Measurements from ENCODE around the gene TADA1. TPM values are rescaled to one million over a fixed set of nuclear protein-coding genes. Genes with fewer than 3 reads are reported as not detected.
A peak's percentile ranks its signal among the peaks of the same experiment; 100 is the strongest.
"Not testable (repeated sequence)": the region's sequence is repeated elsewhere in the genome, so short reads cannot be mapped to it uniquely, and the experiment has no call there.

The TADA1 gene
- total RNA-seq, 1 experiment from 2014 or later = 22.6 TPM

DNA sequence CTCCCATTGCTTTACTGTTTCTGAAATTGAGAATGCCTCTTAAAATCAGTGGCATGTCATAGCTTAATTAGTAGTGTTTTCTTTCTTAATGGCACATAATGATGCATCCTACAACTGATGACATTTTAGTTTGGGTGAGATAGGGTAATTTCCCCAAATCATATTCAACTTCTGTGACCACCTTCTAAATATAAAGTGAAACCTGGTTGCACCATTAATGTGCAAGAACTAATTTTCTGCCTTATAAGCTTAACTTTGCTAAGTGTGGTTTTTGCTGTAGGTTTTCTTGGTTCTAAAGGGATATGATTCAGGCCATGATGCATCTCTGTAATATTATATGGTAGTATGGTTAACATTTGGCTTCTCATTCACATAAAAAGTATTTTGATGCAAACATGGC is 27.9 kb downstream of the TADA1 start:
- no peak overlapping the region for H3K27ac ChIP-seq
- no peak overlapping the region for H3K4me3 ChIP-seq
- no peak for DNase-seq (ENCODE audit: low read depth in 1 of 2, low spot score in 2 of 2)
- no peaks in the 10 kb centered on the region for H3K4me1 ChIP-seq (replicated peaks)
- no peaks in the 10 kb centered on the region for H3K9me3 ChIP-seq (replicated peaks)
- peaks cover 99% of the 10 kb centered on the region for H3K36me3 ChIP-seq
- H3K27me3 ChIP-seq (replicated peaks) = no peaks in the 10 kb centered on the region

DNA sequence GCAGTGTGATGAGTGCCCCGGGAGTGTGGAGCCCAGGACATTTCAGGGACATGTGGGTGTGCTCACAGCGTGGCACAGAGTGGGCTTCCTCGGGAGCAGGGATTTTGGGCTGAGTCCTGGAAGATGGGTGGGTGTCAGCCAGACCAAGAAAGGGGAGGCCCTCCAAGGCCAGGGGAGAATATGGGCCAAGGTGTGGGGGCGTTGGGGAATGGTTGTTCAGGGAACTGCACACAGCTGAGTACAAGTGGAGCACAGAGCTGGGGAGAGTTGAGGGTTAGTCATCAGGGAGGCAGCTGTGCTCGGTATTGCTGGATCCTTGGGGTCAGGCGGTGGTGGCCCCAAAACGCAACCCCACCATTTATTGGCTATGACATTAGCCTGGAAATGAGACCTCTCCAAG is 31.3 kb downstream of the TADA1 start:
- H3K27ac ChIP-seq = no peak overlapping the region

DNA sequence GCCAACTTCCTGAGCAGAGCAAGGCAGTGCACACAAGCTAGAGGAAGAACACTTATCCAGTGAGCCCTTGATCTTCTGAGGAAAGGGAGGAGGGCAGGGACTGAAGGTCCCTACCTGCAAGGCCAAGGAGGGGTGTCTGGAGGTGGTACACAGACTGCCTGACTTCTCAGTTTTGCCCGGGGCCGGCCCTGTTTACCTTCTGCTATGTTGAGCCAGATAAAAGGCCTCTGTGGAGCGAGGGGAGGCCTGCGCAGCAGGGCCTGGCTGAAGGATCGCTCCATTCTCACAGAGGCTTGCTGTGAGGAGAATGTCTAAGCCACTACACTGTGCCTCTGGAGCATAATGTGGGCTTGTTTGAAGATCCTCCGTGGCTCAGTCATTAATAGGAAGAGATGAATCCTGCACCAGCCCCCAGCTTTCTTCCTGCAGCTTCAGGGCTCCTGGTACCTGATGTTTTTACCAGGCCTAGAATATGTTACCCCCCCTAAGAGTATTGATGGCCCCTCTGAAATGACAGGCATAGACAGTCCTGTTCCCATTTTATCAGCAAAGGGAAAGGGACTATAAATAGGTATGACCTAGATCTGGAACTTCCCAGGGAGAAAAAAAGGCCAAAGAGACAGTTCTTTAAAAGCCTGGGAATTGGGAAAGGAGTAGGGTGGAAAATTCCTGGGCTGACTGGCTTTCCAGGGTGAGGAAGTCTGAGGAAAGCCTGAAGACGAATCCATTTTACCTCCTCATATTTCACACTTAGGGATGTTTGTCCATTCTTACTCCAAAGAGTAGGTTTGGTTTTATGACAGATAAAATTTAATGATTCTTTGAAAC is 32.1 kb downstream of the TADA1 start:
- peaks cover 82% of the 10 kb centered on the region for H3K36me3 ChIP-seq
- no peak for DNase-seq (ENCODE audit: low read depth in 1 of 2, low spot score in 2 of 2)
- H3K27me3 ChIP-seq (replicated peaks) = no peaks in the 10 kb centered on the region
- H3K4me1 ChIP-seq (replicated peaks) = peaks cover 13% of the 10 kb centered on the region
- no peak overlapping the region for H3K4me3 ChIP-seq
- no peak overlapping the region for H3K27ac ChIP-seq
- H3K9me3 ChIP-seq (replicated peaks) = no peaks in the 10 kb centered on the region

More for the DNA sequence above, 31.3 kb downstream of the TADA1 start:
- no peak overlapping the region for H3K4me3 ChIP-seq
- peaks cover 90% of the 10 kb centered on the region for H3K36me3 ChIP-seq
- no peaks in the 10 kb centered on the region for H3K27me3 ChIP-seq (replicated peaks)
- no peak for DNase-seq (ENCODE audit: low read depth in 1 of 2, low spot score in 2 of 2)
- peaks cover 11% of the 10 kb centered on the region for H3K4me1 ChIP-seq (replicated peaks)
- no peaks in the 10 kb centered on the region for H3K9me3 ChIP-seq (replicated peaks)

DNA sequence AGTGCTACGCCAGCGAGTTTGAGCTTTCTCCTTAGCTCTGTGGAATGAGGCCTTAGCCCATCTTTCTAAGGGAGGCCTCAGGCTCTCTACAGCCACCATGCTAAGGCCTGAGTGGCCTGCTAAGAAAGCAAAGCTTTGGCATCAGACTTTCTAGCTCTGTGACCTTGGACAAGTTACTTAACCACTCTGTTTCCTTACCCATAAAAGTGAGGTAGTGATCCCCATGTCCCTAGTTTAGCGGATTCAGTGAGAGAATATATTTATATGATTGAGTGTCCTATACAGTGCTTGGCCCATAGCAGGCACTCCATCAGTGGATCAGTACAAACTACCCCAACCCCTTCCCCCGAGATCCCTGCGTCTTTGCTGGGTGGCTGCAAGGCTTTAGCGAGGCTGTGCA is 32.7 kb downstream of the TADA1 start:
- Histone ChIP-seq H3K4me1 (replicated peaks) (peaks cover 19% of the 10 kb centered on the region), H3K4me3 (no peak overlapping the region), H3K27me3 (replicated peaks) (no peaks in the 10 kb centered on the region), H3K36me3 (peaks cover 75% of the 10 kb centered on the region), H3K27ac (no peak overlapping the region), H3K9me3 (replicated peaks) (no peaks in the 10 kb centered on the region)
- no peak for DNase-seq (ENCODE audit: low read depth in 1 of 2, low spot score in 2 of 2)

DNA sequence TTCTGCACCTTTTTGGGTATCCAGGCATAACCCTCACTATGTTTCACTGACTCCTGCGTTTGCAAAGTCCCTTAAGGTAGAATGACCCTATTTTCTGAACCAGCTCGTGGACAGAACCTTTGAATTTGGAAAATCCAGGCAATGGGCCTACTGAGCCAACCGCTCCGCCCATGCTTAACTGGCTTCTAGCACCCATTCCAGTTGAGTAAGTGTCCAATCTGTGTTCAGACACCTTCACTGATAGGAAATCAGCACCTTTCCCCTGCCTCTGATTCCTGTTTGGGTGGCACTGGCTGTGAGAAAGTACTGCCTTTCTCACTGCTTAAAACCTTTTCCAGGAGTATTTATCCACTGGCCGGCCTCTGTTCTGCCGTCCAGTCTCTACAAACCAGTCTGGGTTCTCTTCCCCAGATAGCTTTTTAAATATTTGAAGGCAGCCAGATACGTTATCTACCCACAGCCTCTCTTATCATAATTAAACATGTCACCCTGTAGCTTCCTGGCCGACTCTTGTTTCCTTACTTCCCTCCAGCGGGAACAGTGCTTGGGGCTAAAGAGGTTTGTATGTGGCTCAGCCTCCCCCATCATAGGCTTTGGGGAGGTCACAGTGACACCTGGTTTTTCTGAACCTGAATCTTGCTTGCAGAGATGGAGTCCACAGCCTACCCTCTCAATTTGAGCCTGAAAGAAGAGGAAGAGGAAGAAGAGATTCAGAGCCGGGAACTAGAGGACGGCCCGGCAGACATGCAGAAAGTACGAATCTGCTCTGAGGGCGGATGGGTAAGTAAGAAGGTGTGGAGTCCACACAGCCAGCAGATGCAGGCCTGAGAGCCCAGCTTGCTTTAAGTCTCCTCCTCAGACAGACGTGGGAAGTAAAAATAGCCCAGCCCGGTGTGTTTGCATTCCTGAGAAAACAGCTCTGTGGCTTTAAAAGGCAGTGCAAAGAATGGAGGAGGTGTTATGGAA is 35.5 kb downstream of the TADA1 start:
- H3K4me3 ChIP-seq = peak overlapping the region; percentile 55
- H3K9me3 ChIP-seq (replicated peaks) = no peaks in the 10 kb centered on the region
- no peaks in the 10 kb centered on the region for H3K27me3 ChIP-seq (replicated peaks)
- H3K4me1 ChIP-seq (replicated peaks) = peaks cover 19% of the 10 kb centered on the region
- no peak overlapping the region for H3K27ac ChIP-seq
- peaks cover 48% of the 10 kb centered on the region for H3K36me3 ChIP-seq
- peak in 1 of 2 experiments; percentile 17 for DNase-seq (ENCODE audit: low read depth in 1 of 2, low spot score in 2 of 2)

DNA sequence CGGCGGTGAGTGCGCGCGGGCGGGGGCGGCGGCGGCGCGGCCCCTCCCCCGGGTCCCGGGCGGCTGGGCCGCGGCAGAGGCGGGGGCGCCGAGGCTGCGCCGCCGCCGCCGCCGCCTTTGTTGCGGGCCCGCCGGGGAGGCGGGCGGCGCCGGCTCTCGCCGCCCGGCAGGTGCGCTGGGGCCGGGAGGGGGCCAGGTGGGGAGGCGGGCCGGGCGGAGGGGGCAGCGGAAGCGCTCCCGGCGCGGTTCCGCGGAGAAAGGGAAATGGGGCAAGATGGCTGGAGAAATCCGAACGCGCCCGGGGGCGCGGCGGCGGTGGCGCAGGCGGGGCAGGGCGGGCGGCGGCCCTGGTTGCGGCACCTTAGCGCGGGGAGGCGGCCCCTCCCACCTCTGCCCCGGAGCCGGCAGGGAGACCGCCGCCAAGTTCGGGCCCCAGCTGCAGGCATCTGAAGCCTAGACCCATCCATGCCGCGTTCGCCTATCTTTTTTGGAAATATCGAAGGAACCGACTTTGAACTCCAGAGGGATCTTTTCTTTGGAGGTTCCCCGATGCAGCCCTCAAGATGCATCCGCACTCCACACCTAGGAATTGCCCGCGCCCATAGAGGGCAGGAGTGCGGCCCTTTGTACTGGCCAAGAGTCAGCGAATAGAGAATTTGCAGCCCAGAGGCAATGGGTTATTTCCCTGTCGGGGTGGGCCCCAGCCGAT is 36.3 kb downstream of the TADA1 start:
- no peaks in the 10 kb centered on the region for H3K9me3 ChIP-seq (replicated peaks)
- H3K4me1 ChIP-seq (replicated peaks) = peaks cover 19% of the 10 kb centered on the region
- H3K36me3 ChIP-seq = peaks cover 41% of the 10 kb centered on the region
- H3K27ac ChIP-seq = no peak overlapping the region; the same call in 1 of the 2 replicates
- H3K4me3 ChIP-seq = peak overlapping the region; percentile 55
- DNase-seq (ENCODE audit: low read depth in 1 of 2, low spot score in 2 of 2) = peak; percentile 48 to 53
- no peaks in the 10 kb centered on the region for H3K27me3 ChIP-seq (replicated peaks)

DNA sequence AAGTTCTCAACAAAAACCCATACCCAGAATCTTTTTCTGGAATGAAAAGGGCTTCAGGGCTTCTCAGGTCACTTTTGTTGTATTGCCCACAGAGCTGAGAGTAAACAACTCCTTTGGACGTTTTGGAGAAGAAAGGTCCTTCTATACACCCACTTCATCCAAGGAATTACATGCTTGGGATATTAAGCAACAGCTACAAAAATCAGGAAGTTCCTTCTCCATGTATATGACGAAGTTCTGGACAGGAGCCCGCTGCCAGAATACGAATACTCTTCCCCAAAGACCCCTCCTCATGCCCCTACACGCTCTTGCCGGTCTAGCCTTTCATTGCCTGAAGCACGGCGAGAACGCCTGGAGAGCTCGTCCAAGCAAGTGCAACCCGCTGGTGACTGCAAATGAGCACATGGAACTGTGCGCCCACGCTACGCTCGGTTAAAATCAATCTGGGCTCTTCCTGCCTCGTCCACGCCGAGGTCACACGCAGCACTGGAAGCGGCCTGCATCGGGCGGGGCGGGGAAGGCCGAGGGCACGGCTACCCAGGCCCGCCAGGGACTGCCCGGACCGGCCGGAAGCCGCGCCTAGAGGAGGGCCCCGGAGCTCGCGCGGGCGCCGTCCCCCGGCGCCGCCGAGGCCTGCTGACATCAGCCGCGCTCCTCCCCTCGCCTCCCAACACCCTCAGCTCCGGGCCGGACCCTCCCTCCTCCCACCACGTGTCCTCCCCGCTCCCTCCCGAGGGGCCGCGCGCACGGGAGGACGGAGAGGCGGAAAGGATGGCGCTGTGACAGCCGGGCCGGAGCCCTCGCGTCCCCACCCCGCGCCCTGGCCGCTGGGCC is 37.1 kb downstream of the TADA1 start, which contains the start of gene POGK:
POGK (plus strand) TSS at position 710 of the 834 bp plus-strand sequence. CDS start 1,482 bp downstream, outside the sequence.
- no peaks in the 10 kb centered on the region for H3K9me3 ChIP-seq (replicated peaks)
- H3K4me1 ChIP-seq (replicated peaks) = peaks cover 19% of the 10 kb centered on the region
- H3K36me3 ChIP-seq = peaks cover 33% of the 10 kb centered on the region
- peak within 1 kb of the TSS; percentile 55 for H3K4me3 ChIP-seq
- no peaks in the 10 kb centered on the region for H3K27me3 ChIP-seq (replicated peaks)
- peak within 1 kb of the TSS; percentile 46 for H3K27ac ChIP-seq
- peak; percentile 90 to 92 for DNase-seq (ENCODE audit: low read depth in 1 of 2, low spot score in 2 of 2)

DNA sequence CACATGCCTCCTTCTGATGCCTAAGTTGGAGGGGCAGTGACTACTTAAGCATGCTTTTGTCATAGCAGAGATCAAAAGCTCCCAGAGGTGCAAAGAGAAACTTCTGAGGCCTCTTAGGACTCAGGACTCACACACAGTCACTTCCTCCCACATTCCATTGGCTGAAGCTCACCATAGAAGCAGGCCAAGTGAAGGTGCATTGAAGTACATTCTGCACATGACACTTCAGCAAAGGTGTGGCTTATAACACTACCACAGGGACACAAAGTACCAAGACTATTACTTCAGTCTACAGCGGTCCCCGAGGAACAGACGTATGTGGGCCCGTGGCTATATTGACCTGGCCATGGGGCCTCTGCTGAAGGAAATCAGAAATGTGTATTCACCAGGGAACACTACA is 39.3 kb downstream of the TADA1 start:
- Histone ChIP-seq H3K27ac (no peak overlapping the region), H3K36me3 (peaks cover 11% of the 10 kb centered on the region), H3K4me3 (no peak overlapping the region), H3K27me3 (replicated peaks) (no peaks in the 10 kb centered on the region), H3K9me3 (replicated peaks) (no peaks in the 10 kb centered on the region; the same call in 1 of the 2 replicates), H3K4me1 (replicated peaks) (peaks cover 19% of the 10 kb centered on the region)
- no peak for DNase-seq (ENCODE audit: low read depth in 1 of 2, low spot score in 2 of 2)

DNA sequence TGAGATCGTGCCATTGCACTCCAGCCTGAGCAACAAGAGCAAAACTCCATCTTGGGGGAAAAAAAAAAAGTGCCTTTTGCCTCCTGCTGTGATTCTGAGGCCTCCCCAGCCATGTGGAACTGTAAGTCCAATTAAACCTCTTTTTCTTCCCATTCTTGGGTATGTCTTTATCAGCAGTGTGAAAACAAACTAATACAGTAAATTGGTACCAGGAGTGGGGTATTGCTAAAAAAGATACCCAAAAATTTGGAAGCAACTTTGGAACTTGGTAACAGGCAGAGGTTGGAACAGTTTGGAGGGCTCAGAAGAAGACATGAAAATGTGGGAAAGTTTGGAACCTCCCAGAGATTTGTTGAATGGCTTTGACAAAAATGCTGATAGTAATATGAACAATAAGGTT is 46.3 kb downstream of the TADA1 start:
- not testable (repeated sequence) for H3K9me3 ChIP-seq (replicated peaks); H3K27ac ChIP-seq; DNase-seq (ENCODE audit: low read depth in 1 of 2, low spot score in 2 of 2); H3K36me3 ChIP-seq; H3K4me3 ChIP-seq; H3K4me1 ChIP-seq (replicated peaks); H3K27me3 ChIP-seq (replicated peaks)

DNA sequence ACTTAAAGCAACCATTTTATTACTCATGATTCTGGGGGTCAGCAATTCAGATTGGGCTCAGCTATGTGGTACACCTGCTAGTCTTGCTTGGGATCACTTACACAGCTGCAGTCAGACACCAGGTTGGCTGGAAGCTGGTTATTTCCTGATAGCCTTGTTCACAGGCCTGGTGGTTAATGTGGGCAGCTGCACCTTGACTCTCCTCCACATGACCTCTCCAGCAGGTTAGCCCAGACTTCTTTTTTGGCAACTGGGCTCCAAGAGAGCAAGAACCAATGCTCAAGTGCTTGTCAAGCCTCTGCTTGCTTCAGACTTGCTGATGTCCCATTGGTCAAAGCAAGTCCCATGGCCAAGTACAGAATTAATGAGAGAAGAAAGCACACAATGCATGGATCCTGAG is 48.6 kb downstream of the TADA1 start:
- DNase-seq (ENCODE audit: low read depth in 1 of 2, low spot score in 2 of 2) = no peak
- H3K27me3 ChIP-seq (replicated peaks) = no peaks in the 10 kb centered on the region

DNA sequence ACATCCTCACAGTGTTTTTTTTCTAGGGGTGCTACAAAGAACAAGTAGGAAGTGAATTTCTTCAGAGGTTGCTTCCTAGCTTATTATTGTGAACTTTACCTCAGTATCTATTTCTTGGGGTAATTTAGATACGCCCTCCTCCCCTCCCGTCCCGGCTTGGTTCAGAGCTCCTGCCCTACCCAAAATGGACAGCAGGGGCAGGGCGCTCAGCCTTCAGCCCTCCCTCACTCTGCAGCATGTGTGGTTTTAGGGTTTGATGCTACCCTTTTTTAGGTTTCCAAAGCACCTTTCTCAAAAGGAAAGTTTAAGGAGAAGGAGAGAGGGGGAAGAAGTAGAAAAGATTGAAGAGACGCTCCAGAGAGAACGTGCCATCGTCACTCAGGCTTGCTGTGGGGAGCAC is 53.7 kb downstream of the TADA1 start:
- DNase-seq (ENCODE audit: low read depth in 1 of 2, low spot score in 2 of 2) = no peak
- Histone ChIP-seq H3K27ac (no peak overlapping the region), H3K27me3 (replicated peaks) (no peaks in the 10 kb centered on the region), H3K4me1 (replicated peaks) (no peaks in the 10 kb centered on the region), H3K9me3 (replicated peaks) (no peaks in the 10 kb centered on the region), H3K4me3 (no peak overlapping the region), H3K36me3 (no peaks in the 10 kb centered on the region)

More for the DNA sequence above, 48.6 kb downstream of the TADA1 start:
- H3K4me1 ChIP-seq (replicated peaks) = no peaks in the 10 kb centered on the region
- H3K27ac ChIP-seq = no peak overlapping the region
- peaks cover 3% of the 10 kb centered on the region; the same call in 1 of the 2 replicates for H3K9me3 ChIP-seq (replicated peaks)
- no peaks in the 10 kb centered on the region for H3K36me3 ChIP-seq
- no peak overlapping the region for H3K4me3 ChIP-seq

DNA sequence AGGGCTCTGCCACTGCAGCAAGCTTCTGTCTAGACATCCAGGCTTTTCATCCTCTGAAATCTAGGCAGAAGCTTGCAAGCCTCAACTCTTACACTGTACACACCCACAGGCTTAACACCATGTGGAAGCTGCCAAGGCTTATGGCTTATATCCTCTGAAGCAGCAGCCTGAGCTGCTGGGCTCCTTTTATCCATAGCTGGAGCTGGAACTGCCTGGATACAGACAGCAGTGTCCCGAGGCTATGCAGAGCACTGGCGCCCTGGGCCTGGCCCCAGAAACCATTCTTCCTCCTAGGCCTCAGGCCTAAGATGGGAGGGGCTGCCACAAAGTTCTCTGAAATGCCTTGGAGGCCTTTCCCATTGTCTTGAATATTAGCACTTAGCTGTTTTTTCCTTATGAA is 56.1 kb downstream of the TADA1 start:
- H3K27ac ChIP-seq = no peak overlapping the region
- no peak overlapping the region for H3K4me3 ChIP-seq
- H3K9me3 ChIP-seq (replicated peaks) = no peaks in the 10 kb centered on the region
- H3K36me3 ChIP-seq = no peaks in the 10 kb centered on the region
- no peaks in the 10 kb centered on the region for H3K4me1 ChIP-seq (replicated peaks)
- no peak for DNase-seq (ENCODE audit: low read depth in 1 of 2, low spot score in 2 of 2)
- H3K27me3 ChIP-seq (replicated peaks) = no peaks in the 10 kb centered on the region
